ENCODE results near the gene MGAT1. TPM values are rescaled to one million over a fixed set of nuclear protein-coding genes. Genes with fewer than 3 reads are reported as not detected.

The MGAT1 gene
- total and polyA plus RNA-seq, 2 of the 8 experiments (the other 6 are each of a cell fraction or from before 2014, with no cell fraction given): 66.8 to 77.0 TPM

DNA sequence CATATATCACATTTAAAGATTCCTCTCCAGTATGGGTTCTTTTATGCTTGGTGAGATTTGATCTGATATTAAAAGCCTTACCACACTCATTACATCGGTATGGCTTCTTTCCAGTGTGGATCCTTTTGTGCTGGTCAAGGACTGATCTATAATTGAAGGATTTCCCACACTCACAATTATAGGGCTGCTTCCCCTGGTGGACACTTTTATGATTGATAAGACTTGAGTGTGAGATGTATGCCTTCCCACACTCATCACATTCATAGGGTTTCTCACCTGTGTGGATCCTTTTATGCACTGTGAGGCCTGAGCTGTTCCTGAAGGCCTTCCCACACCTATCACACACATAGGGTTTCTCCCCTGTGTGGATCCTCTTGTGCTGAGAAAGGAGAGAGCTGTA, 46.3 kb upstream of the MGAT1 start:
- Histone ChIP-seq H3K23me2 (ENCODE audit: low read depth, low read length) (no peaks in the 10 kb centered on the region), H3K9me3 (ENCODE audit: insufficient read depth in 2 of 2, low read depth in 1 of 2, low read length in 1 of 2) (peaks cover 69 to 79% of the 10 kb centered on the region in 2 experiments), H3K4me1 (replicated peaks in 1 of 4; ENCODE audit: control insufficient read depth in 3 of 4, insufficient read depth in 4 of 4, low read length in 3 of 4) (peaks cover 0 to 7% (median 2%) of the 10 kb centered on the region in 4 experiments; a peak in 1 of 7 replicates), H2BK120ac (replicated peaks; ENCODE audit: low read depth, low read length) (no peak overlapping the region), H3K9ac (replicated peaks in 1 of 4; ENCODE audit: extremely low read depth in 1 of 4, low read depth in 3 of 4, low read length in 3 of 4) (no peak overlapping the region), H3K79me2 (ENCODE audit: control insufficient read depth in 1 of 2, insufficient read depth in 2 of 2, low read length in 2 of 2) (peaks cover 0 to 5% of the 10 kb centered on the region in 2 experiments; a peak in 1 of 4 replicates), H2BK12ac (ENCODE audit: low read depth, low read length) (no peak overlapping the region), H3K23ac (ENCODE audit: insufficient read length) (no peak overlapping the region), H2AFZ (ENCODE audit: low read length) (no peak overlapping the region), H3K4ac (replicated peaks; ENCODE audit: insufficient read length, low read depth, low read length) (no peak overlapping the region), H4K20me1 (replicated peaks in 1 of 2; ENCODE audit: control insufficient read depth in 1 of 2, insufficient read depth in 2 of 2, low read length in 2 of 2) (peaks cover 0 to 3% of the 10 kb centered on the region in 2 experiments), H2BK20ac (ENCODE audit: low read length) (no peak overlapping the region), H2BK5ac (ENCODE audit: low read depth, low read length) (no peak overlapping the region), H2AK5ac (ENCODE audit: low read depth, low read length) (no peak overlapping the region), H3K4me2 (ENCODE audit: insufficient read depth in 1 of 2, low read depth in 2 of 2, low read length in 2 of 2) (no peak overlapping the region), H3K27me3 (replicated peaks in 1 of 4; ENCODE audit: control insufficient read depth in 3 of 4, extremely low read depth in 1 of 4, insufficient read depth in 3 of 4, low read length in 3 of 4) (no peaks in the 10 kb centered on the region), H4K91ac (replicated peaks; ENCODE audit: insufficient read length, low read length) (no peak overlapping the region), H4K5ac (ENCODE audit: insufficient read length, low read depth, low read length) (no peak overlapping the region), H3K18ac (ENCODE audit: extremely low read depth, low read length) (no peak overlapping the region), H3K56ac (replicated peaks; ENCODE audit: insufficient read length, low read depth, low read length) (no peak overlapping the region), H3K36me3 (ENCODE audit: control insufficient read depth in 2 of 4, insufficient read depth in 4 of 4, low read length in 3 of 4) (peaks cover 25 to 82% (median 36%) of the 10 kb centered on the region in 4 experiments), H3K27ac (ENCODE audit: low read depth, low read length) (no peak overlapping the region), H3K4me3 (ENCODE audit: extremely low read depth in 1 of 4, insufficient read depth in 2 of 4, low read depth in 3 of 4, low read length in 4 of 4) (no peak overlapping the region), H4K8ac (ENCODE audit: extremely low read depth, insufficient read depth, low read length) (no peak overlapping the region), H2BK15ac (ENCODE audit: low read length) (no peak overlapping the region), H3K14ac (ENCODE audit: insufficient read length) (no peak overlapping the region), H3K79me1 (ENCODE audit: low read depth, low read length) (no peaks in the 10 kb centered on the region)
- WGBS, 2 experiments (ENCODE audit: extremely low coverage in 1 of 2, insufficient coverage in 1 of 2, insufficient read length in 1 of 2, insufficient replicate concordance in 2 of 2, low coverage in 1 of 2, low lambda C conversion rate in 2 of 2, missing lambda C conversion rate in 1 of 2): 89% methylated on average over 1 of the region's 1 CpG; no CpG with 5 or more reads in 1 of the 2 experiments
- POLR2A ChIA-PET (ENCODE audit: partially characterized antibody): interaction anchor here (1.9 to 4.1 kb wide), 3 partner anchors 8 to 17 kb away, joined by 7 to 12 read pairs (median 7); no protein-coding TSS in a partner anchor
- TF ChIP-seq BRCA1 (IDR thresholded peaks at IDR 0.05; ENCODE audit: low read depth, low read length) (no peak), SIN3A (conservative IDR thresholded peaks at IDR 0.05 in 1 of 2, IDR thresholded peaks at IDR 0.05 in 1 of 2; ENCODE audit: low read depth in 1 of 2, low read length in 2 of 2) (no peak), POLR2AphosphoS5 (IDR thresholded peaks at IDR 0.05; ENCODE audit: low read depth, low read length) (no peak; the same call in 1 of the 2 replicates), GTF2F1 (IDR thresholded peaks at IDR 0.05; ENCODE audit: borderline replicate concordance, low read depth, low read length) (0 out of 2 replicates have a peak, but pooled peaks have one; percentile 55)
- CTCF ChIA-PET (ENCODE audit: partially characterized antibody): interaction anchor here (1.7 to 1.8 kb wide), 3 partner anchors 8 to 15 kb away, joined by 4 to 5 read pairs (median 4); no protein-coding TSS in a partner anchor
- DNase-seq (ENCODE audit: low read depth in 1 of 2, low spot score in 2 of 2) (no peak), FAIRE-seq (no peak)
